Neural cell (in vitro differentiated cells): ENCODE results near the gene TAF10. TPM values are rescaled to one million over a fixed set of nuclear protein-coding genes. Genes with fewer than 3 reads are reported as not detected.

Experiments
- H2AFZ ChIP-seq: fragments of 200-600, 300-800 bp; sonication (generic), shearing (Covaris generic); 2 replicates; pipeline ENCODE4 v1.6.0; 2014; ENCODE audit warnings: low read depth, mild to moderate bottlenecking, antibody characterized with exemption, low read length, moderate library complexity
- H3F3A ChIP-seq: fragments of 200-600 bp; shearing (Covaris generic); 2 replicates; pipeline ENCODE4 v1.6.1; 2016; ENCODE audit warnings: mild to moderate bottlenecking, moderate library complexity, mixed read lengths, antibody characterized with exemption, low read length; ENCODE audit not compliant: insufficient read depth, poor library complexity, severe bottlenecking
- H3K27ac ChIP-seq: fragments of 200-600, 300-800 bp; sonication (generic), shearing (Covaris generic); 2 replicates; pipeline ENCODE4 v1.5.1; 2014; ENCODE audit warnings: mild to moderate bottlenecking, low read length, moderate library complexity
- H3K27me3 ChIP-seq: fragments of 300-800, 200-600 bp; sonication (generic), shearing (Covaris generic); 2 replicates; pipeline ENCODE4 v1.6.0; 2014; ENCODE audit warnings: mild to moderate bottlenecking, low read depth, low read length, moderate library complexity; ENCODE audit not compliant: insufficient read depth
- H3K36me3 ChIP-seq: fragments of 300-800, 200-600 bp; sonication (generic), shearing (Covaris generic); 2 replicates; pipeline ENCODE4 v1.5.1; 2014; ENCODE audit warnings: mild to moderate bottlenecking, antibody characterized with exemption, low read length, moderate library complexity; ENCODE audit not compliant: insufficient read depth
- H3K4me2 ChIP-seq: fragments of 300-800, 200-600 bp; sonication (generic), shearing (Covaris generic); 2 replicates; pipeline ENCODE4 v1.6.0; 2014; ENCODE audit warnings: mild to moderate bottlenecking, low read length
- H3K4me3 ChIP-seq: fragments of 300-800, 200-600 bp; sonication (generic), shearing (Covaris generic); 2 replicates; pipeline ENCODE4 v1.5.1; 2014; ENCODE audit warnings: mild to moderate bottlenecking, low read length, moderate library complexity
- H3K79me2 ChIP-seq: fragments of 200-600 bp; shearing (Covaris generic); replicated peaks from 2 replicates; pipeline ENCODE4 v1.6.0; 2014; ENCODE audit warnings: mild to moderate bottlenecking, low read length, moderate library complexity; ENCODE audit not compliant: insufficient read depth
- H3K9ac ChIP-seq: fragments of 300-800, 200-600 bp; sonication (generic), shearing (Covaris generic); 2 replicates; pipeline ENCODE4 v1.6.1; 2016; ENCODE audit warnings: mild to moderate bottlenecking, low read length, mixed read lengths
- H3K9me2 ChIP-seq: fragments of 200-600 bp; shearing (Covaris generic); 2 replicates; pipeline ENCODE4 v1.6.1; 2016; ENCODE audit warnings: mild to moderate bottlenecking, low read length, mixed read lengths; ENCODE audit not compliant: insufficient read depth
- H3K9me3 ChIP-seq: fragments of 200-600, 300-800 bp; sonication (generic), shearing (Covaris generic); 2 replicates; pipeline ENCODE4 v1.6.1; 2016; ENCODE audit warnings: mild to moderate bottlenecking, mixed run types, low read length, moderate library complexity, mixed read lengths
- H4K20me1 ChIP-seq: fragments of 200-600 bp; shearing (Covaris generic); 2 replicates; pipeline ENCODE4 v1.6.1; 2016; ENCODE audit warnings: mild to moderate bottlenecking, mixed run types; ENCODE audit not compliant: insufficient read depth
- CTCF ChIP-seq: fragments of 450-650 bp; IDR thresholded peaks from 2 replicates; pipeline ENCODE4 v1.5.1; 2014; ENCODE audit warnings: antibody characterized with exemption, mild to moderate bottlenecking, moderate library complexity; ENCODE audit not compliant: poor library complexity, severe bottlenecking
- EP300 ChIP-seq: fragments of 450-650 bp; conservative IDR thresholded peaks from 2 replicates; pipeline ENCODE4 v1.6.1; 2014; ENCODE audit warnings: antibody characterized with exemption, mild to moderate bottlenecking, moderate library complexity; ENCODE audit not compliant: poor library complexity, severe bottlenecking
- EZH2 ChIP-seq: fragments of 200-600, 300-800 bp; shearing (Covaris generic), sonication (generic); IDR thresholded peaks from 2 replicates; pipeline ENCODE4 v1.6.1; 2014; ENCODE audit warnings: antibody characterized with exemption, low read length, borderline replicate concordance, mild to moderate bottlenecking; ENCODE audit not compliant: insufficient read depth, poor library complexity, severe bottlenecking
- MXI1 ChIP-seq: fragments of 450-650 bp; conservative IDR thresholded peaks from 2 replicates; pipeline ENCODE4 v1.6.1; 2014; ENCODE audit warnings: antibody characterized with exemption, mild to moderate bottlenecking; ENCODE audit not compliant: poor library complexity, severe bottlenecking
- POLR2AphosphoS5 ChIP-seq: IDR thresholded peaks from 2 replicates; pipeline ENCODE4 v1.6.1; 2012
- RAD21 ChIP-seq: fragments of 450-650 bp; conservative IDR thresholded peaks from 2 replicates; pipeline ENCODE4 v1.6.1; 2014; ENCODE audit warnings: antibody characterized with exemption, mild to moderate bottlenecking, moderate library complexity
- REST ChIP-seq: IDR thresholded peaks from 2 replicates; pipeline ENCODE4 v1.6.1; 2012; ENCODE audit warnings: borderline replicate concordance
- SMC3 ChIP-seq: fragments of 450-650 bp; conservative IDR thresholded peaks from 2 replicates; pipeline ENCODE4 v1.6.1; 2014; ENCODE audit warnings: antibody characterized with exemption, mild to moderate bottlenecking, moderate library complexity; ENCODE audit not compliant: poor library complexity
- TAF1 ChIP-seq: IDR thresholded peaks from 2 replicates; pipeline ENCODE4 v1.6.1; 2012; ENCODE audit warnings: low read depth
- polyA plus RNA-seq: library from polyadenylated mRNA; depleted of rRNA; stranded (reverse); fragments of >200 nt; gene quantifications from 2 replicates; pipeline ENCODE4 v1.2.3, GENCODE V29; 2014

TAF10 gene
- polyA plus RNA-seq, 1 donor from 2014 or later: 39.7 TPM

DNA sequence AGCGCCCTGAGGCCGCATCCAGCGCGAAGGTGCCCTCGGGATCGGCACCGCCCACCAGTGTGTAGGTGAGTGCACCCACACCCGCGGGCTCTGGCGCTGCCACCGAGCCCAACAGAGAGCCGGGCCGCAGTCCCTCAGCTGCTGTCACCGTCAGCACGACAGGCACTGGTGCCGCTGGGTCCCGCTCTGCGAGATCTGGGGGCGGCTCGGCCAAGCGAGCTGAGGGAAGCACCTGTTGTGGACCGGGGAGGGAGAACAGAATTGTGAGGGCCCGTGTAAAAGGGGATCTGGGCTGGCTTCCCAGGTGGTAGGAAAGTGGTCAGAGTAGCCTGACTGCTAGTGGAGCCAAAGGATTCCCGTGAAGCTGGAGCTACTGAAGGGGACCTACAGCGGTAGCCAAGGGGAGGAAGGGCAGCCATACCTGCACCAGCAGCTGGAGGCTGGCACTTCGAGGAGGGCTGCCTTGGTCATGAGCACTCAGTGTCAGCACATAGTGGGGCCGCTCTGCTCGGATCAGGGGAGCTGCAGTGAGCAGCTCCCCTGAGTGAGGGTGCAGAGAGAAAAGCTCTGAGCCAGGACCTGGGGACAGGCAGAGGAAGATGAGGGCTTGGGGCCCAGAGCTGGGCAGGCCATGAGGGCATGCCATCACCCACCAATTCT, 18.7 kb upstream of the TAF10 start:
- no peaks in the 10 kb centered on the region for H3K9me3 ChIP-seq
- peaks cover 15% of the 10 kb centered on the region for H4K20me1 ChIP-seq
- no peak overlapping the region for H3K4me2 ChIP-seq
- TF ChIP-seq CTCF: no peak
- TF ChIP-seq EZH2: no peak
- no peak for TF ChIP-seq EP300
- no peak for TF ChIP-seq SMC3
- no peak for TF ChIP-seq POLR2AphosphoS5
- no peak for TF ChIP-seq RAD21
- TF ChIP-seq MXI1: no peak
- no peak overlapping the region for H3K4me3 ChIP-seq
- H3F3A ChIP-seq: no peaks in the 10 kb centered on the region
- H3K9ac ChIP-seq: no peak overlapping the region
- no peak overlapping the region for H3K27ac ChIP-seq
- no peak overlapping the region for H2AFZ ChIP-seq
- H3K27me3 ChIP-seq: no peaks in the 10 kb centered on the region
- H3K79me2 ChIP-seq: no peaks in the 10 kb centered on the region
- no peaks in the 10 kb centered on the region for H3K9me2 ChIP-seq
- peaks cover 21% of the 10 kb centered on the region for H3K36me3 ChIP-seq

- Histone ChIP-seq H3K9me3 (no peaks in the 10 kb centered on the region), H3K79me2 (no peaks in the 10 kb centered on the region), H3K27ac (no peak overlapping the region), H3K9ac (no peak overlapping the region), H3K4me2 (no peak overlapping the region), H3K36me3 (peaks cover 21% of the 10 kb centered on the region), H3K4me3 (no peak overlapping the region), H2AFZ (no peak overlapping the region), H4K20me1 (peaks cover 8% of the 10 kb centered on the region), H3K27me3 (no peaks in the 10 kb centered on the region), H3K9me2 (no peaks in the 10 kb centered on the region), H3F3A (no peaks in the 10 kb centered on the region)
- no peak for TF ChIP-seq EP300
- TF ChIP-seq RAD21: no peak
- TF ChIP-seq POLR2AphosphoS5: no peak
- TF ChIP-seq EZH2: no peak
- TF ChIP-seq SMC3: no peak
- no peak for TF ChIP-seq REST
- TF ChIP-seq MXI1: no peak
- TF ChIP-seq CTCF: no peak
- no peak for TF ChIP-seq TAF1
Measured at GRCh38 chr11:6629892-6630631, 18.0 kb upstream of the TAF10 start.
